Vagina (tissue), 2 donors: ENCODE results near the gene ATP11C.

Source experiments
- CTCF ChIP-seq, 3 experiments: fragments of 450-650 bp in 2 of 3; fragments of 200-600 bp in 1 of 3; sonication (generic) in 1 of 3; IDR thresholded peaks; one replicate each; pipeline ENCODE4 v1.5.1; 2017 to 2019; ENCODE audit warnings: antibody characterized with exemption in 3 of 3, mild to moderate bottlenecking in 2 of 3, moderate library complexity in 2 of 3
- POLR2A ChIP-seq, 2 donors: fragments of 450-650 bp; IDR thresholded peaks; one replicate each; pipeline ENCODE4 v1.6.1; 2017; ENCODE audit warnings: antibody characterized with exemption in 2 of 2, mild to moderate bottlenecking in 2 of 2, moderate library complexity in 2 of 2
- POLR2AphosphoS5 ChIP-seq, 2 donors: sonication (generic); formaldehyde crosslinking; IDR thresholded peaks; one replicate each; pipeline ENCODE4 v1.9.0; 2017; ENCODE audit warnings: antibody characterized with exemption in 2 of 2, mild to moderate bottlenecking in 2 of 2, low read depth in 1 of 2; ENCODE audit not compliant: insufficient read depth in 1 of 2

GRCh38 chrX:139933904-139934303 lies 1.1 kb upstream of the ATP11C start:
- TF ChIP-seq CTCF (IDR thresholded peaks at IDR 0.05) = no peak
- TF ChIP-seq POLR2A (IDR thresholded peaks at IDR 0.05) = no peak
- no peak for TF ChIP-seq POLR2AphosphoS5 (IDR thresholded peaks at IDR 0.05; ENCODE audit: insufficient read depth in 1 of 2, low read depth in 1 of 2)
